Activated CD4-positive, alpha-beta T cell treated with anti-CD3 and anti-CD28 coated beads for 36 hours (primary cell): ENCODE data around the gene PHACTR1. TPM values are rescaled to one million over a fixed set of nuclear protein-coding genes. Genes with fewer than 3 reads are reported as not detected.
A peak's percentile ranks its signal among the peaks of the same experiment; 100 is the strongest.
"Not testable (repeated sequence)": the region's sequence is repeated elsewhere in the genome, so short reads cannot be mapped to it uniquely, and the experiment has no call there.

Experiments used
- ATAC-seq: fragments of 200-7000 bp; cut with Tn5 transposase; one replicate; pipeline ENCODE4 v1.10.0; 2021; ENCODE audit warnings: mild to moderate bottlenecking, moderate library complexity
- CTCF ChIA-PET: fragments of 350-600 bp; sonication (Branson Sonifier 250); formaldehyde crosslinking; loops from one replicate; lab custom pipeline; 2021; ENCODE audit warnings: antibody characterized with exemption; lab: Charles Lee
- POLR2A ChIA-PET: fragments of 350-600 bp; sonication (Branson Sonifier 250); formaldehyde crosslinking; loops from one replicate; lab custom pipeline; 2021; ENCODE audit warnings: antibody characterized with exemption, inconsistent platforms; lab: Charles Lee
- DNase-seq: peaks from one replicate; pipeline ENCODE4 v3.0.0-alpha.2; 2020
- H3K27ac Mint-ChIP-seq: one replicate; pipeline ENCODE4 v1.8.0; 2021; ENCODE audit warnings: mixed read lengths
- H3K27me3 Mint-ChIP-seq: one replicate; pipeline ENCODE4 v1.8.0; 2021; ENCODE audit warnings: mixed read lengths
- H3K36me3 Mint-ChIP-seq: one replicate; pipeline ENCODE4 v1.8.0; 2021; ENCODE audit warnings: low read depth, mixed read lengths
- H3K4me1 Mint-ChIP-seq: one replicate; pipeline ENCODE4 v1.8.0; 2021; ENCODE audit warnings: mixed read lengths
- H3K4me3 Mint-ChIP-seq: one replicate; pipeline ENCODE4 v1.8.0; 2021; ENCODE audit warnings: mild to moderate bottlenecking, moderate library complexity, mixed read lengths
- H3K9me3 Mint-ChIP-seq: one replicate; pipeline ENCODE4 v1.8.0; 2021; ENCODE audit warnings: low read depth, mixed read lengths
- intact Hi-C, 2 experiments: fragments of 100-400 bp; cut with DNase I in 1 of 2; cut with micrococcal nuclease in 1 of 2; formaldehyde crosslinking; loops; one replicate each; pipeline versions ENCODE4 v1.14.2 to v1.15.1; 2022 to 2024; cut with DNase I, micrococcal nuclease
- total RNA-seq, 2 experiments: library from RNA; stranded (reverse); gene quantifications; one replicate each; pipeline ENCODE4 v1.2.3, GENCODE V29; 2021

The PHACTR1 gene
- total RNA-seq, 2 experiments from 2014 or later, result 0.07 TPM; not detected in 1

DNA sequence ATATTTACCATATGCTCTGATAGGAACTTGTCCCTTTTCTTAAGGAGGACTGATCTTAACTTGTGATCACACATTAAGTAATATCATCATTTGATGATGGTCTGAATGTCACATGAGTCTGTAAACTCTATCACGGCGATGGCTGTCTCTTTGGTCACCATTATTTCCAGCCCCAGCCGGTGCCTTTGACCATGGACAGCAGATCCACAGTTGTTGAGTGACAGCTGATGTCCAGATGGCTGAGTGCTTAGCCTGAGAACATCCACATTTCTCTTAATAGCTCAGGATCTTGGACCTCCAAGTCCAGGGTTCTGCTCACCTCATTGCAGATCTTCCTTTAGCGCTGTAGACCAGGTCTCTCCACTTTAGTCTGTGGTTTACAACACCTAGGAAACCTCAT, 440.7 kb downstream of the PHACTR1 start:
- H3K27me3 Mint-ChIP-seq, result peaks cover 2% of the 10 kb centered on the region
- intact Hi-C loops, result no loop called here
- no peak overlapping the region for H3K27ac Mint-ChIP-seq
- ChIA-PET CTCF (no interaction called here), POLR2A (no interaction called here)
- H3K9me3 Mint-ChIP-seq, result no peaks in the 10 kb centered on the region
- H3K4me3 Mint-ChIP-seq, result no peak overlapping the region
- no peaks in the 10 kb centered on the region for H3K4me1 Mint-ChIP-seq
- no peaks in the 10 kb centered on the region for H3K36me3 Mint-ChIP-seq
- DNase-seq (no peak), ATAC-seq (no peak)

DNA sequence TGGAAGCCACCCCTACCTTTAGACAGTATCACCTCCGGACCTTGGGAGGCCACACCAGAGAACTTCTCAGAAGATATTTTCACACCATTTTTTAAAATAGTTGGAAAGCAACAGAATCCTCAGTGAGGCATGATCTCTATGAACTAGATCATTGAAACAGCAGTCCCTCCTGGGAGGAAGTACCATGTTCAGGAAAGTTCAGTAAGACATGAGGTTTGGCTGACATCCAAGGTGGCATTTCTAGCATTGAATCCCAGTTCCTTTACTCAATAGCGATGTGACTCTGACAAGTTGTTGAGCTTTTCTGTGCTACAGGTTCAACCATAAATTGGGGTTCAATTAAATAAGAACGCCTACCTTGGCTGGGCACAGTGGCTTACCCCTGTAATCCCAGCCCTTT, 442.7 kb downstream of the PHACTR1 start:
- no peaks in the 10 kb centered on the region for H3K36me3 Mint-ChIP-seq
- H3K4me3 Mint-ChIP-seq, result no peak overlapping the region
- ChIA-PET CTCF (no interaction called here), POLR2A (no interaction called here)
- ATAC-seq (no peak), DNase-seq (no peak)
- H3K27ac Mint-ChIP-seq, result no peak overlapping the region
- peaks cover 2% of the 10 kb centered on the region for H3K27me3 Mint-ChIP-seq
- intact Hi-C loops, result no loop called here
- H3K4me1 Mint-ChIP-seq, result no peaks in the 10 kb centered on the region
- no peaks in the 10 kb centered on the region for H3K9me3 Mint-ChIP-seq

DNA sequence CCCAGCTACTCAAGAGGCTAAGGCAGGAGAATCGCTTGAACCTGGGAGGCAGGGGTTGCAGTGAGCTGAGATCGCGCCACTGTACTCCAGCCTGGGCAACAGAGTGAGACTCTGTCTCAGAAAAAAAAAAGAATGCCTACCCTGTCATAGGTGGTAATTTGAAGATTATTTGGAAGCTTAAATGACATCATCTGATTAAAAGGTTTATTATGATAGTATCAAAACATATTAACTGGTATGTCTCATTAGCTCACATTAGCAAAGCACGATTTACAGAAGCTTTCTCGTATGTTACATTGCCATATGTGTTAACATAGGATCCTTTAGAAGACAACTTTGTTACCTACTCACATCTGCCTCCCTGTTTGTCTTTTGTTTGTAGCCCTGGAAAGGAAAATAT, 443.3 kb downstream of the PHACTR1 start:
- ATAC-seq, H3K36me3 Mint-ChIP-seq, CTCF ChIA-PET, intact Hi-C loops, POLR2A ChIA-PET, DNase-seq, H3K27ac Mint-ChIP-seq, H3K4me1 Mint-ChIP-seq, H3K4me3 Mint-ChIP-seq, H3K9me3 Mint-ChIP-seq, H3K27me3 Mint-ChIP-seq: not testable (repeated sequence)

DNA sequence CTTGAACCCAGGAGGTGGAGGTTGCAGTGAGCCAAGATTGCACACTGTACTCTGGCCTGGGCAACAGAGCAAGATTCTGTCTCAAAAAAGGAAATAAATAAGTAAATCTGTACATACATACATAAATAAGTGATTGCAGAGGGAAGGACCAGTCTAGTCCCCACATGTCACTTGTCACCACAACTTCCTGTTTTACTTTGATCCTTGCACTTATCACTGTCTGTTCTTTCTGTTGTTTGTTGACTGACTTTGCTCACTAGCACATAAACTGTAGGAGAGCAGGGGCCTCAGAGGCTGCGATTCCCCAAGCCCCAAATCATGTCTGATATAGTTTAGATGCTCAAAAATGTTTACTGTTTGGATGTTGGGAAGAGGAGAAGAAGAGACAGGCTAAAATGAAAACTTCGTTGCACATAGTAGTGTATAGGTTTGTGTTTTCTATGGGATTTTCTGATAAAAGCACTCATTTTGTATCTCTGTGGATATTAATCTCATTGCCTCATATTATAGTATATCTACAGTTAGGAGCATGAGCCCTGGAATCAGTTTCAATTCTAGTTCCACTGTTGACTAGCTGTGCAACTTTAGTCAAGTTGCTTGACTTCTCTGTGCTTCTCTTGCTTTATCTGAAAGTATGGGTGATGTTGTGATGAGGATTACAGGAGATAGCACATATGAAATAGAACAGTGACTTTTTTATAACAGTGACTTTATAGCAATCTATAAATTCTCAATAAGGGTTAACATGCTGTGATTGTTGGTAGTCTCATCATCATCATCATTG, 446.8 kb downstream of the PHACTR1 start:
- no peaks in the 10 kb centered on the region for H3K9me3 Mint-ChIP-seq
- H3K36me3 Mint-ChIP-seq, result no peaks in the 10 kb centered on the region
- DNase-seq (no peak), ATAC-seq (no peak)
- H3K27me3 Mint-ChIP-seq, result peaks cover 4% of the 10 kb centered on the region
- no peaks in the 10 kb centered on the region for H3K4me1 Mint-ChIP-seq
- no peak overlapping the region for H3K4me3 Mint-ChIP-seq
- H3K27ac Mint-ChIP-seq, result no peak overlapping the region
- intact Hi-C loops, result no loop called here
- CTCF ChIA-PET, result no interaction called here
- POLR2A ChIA-PET, result no interaction called here

DNA sequence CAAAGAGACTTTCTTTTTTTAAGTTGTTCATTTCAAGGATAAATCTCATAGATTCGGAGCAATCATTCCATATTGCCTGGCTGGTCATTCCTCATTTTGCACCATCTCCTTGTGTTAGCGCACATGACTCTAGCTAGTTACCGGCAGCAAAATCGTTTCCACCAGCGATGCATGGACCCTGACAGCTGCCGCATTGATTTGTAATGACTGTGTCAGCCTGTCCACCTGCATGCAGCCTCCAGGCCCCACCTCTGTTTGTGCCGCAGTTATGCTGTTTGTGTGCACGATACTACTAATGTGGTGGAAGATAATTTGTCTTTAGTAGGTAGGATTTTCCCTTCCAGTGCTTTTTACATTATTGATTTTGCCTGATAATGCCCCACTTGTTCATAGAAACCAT, 447.7 kb downstream of the PHACTR1 start:
- intact Hi-C loops, result no loop called here
- Mint-ChIP-seq H3K9me3 (no peaks in the 10 kb centered on the region), H3K27me3 (peaks cover 10% of the 10 kb centered on the region), H3K27ac (no peak overlapping the region), H3K4me1 (no peaks in the 10 kb centered on the region), H3K4me3 (no peak overlapping the region), H3K36me3 (no peaks in the 10 kb centered on the region)
- DNase-seq (no peak), ATAC-seq (no peak)
- CTCF ChIA-PET, result interaction anchor here (0.7 kb wide), 1 partner anchor 70 kb away, joined by 3 read pairs; no protein-coding TSS in a partner anchor
- POLR2A ChIA-PET, result no interaction called here

DNA sequence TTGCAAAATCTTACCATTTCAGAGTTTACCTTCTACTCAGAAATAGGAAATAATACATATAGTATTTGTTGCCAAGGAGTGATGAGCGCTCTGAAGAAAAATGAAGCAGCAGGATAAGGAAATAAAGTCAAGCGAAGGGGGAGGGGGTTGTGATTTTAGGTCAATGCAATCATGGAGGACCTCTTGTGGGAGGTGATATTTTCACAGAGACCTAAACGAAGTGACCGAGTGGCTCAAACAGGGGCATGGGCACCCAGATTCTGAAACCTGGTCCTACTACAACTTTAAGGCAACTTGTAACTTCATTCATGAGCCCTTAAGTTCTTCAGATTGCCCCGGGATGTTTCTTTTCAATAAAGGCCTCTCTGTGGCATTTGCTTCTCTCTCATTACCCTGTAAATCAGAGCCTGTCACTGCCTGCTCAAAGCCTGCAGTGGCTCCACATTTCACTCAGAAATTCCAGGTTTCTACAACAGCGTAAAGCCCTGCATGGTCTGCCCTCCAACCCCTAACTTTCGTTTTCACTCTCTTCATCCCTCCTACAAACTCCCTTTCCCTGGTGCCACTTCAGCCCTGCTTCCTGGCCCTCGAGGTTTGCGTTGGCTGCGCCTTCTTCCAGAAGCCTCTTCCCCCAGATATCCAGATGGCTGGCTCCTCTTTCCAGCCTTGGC, 449.1 kb downstream of the PHACTR1 start:
- Mint-ChIP-seq H3K4me3 (no peak overlapping the region), H3K36me3 (no peaks in the 10 kb centered on the region), H3K27me3 (peaks cover 10% of the 10 kb centered on the region), H3K9me3 (no peaks in the 10 kb centered on the region), H3K27ac (no peak overlapping the region), H3K4me1 (no peaks in the 10 kb centered on the region)
- intact Hi-C loops, result no loop called here
- ChIA-PET POLR2A (no interaction called here), CTCF (no interaction called here)
- no peak for ATAC-seq
- DNase-seq, result no peak

DNA sequence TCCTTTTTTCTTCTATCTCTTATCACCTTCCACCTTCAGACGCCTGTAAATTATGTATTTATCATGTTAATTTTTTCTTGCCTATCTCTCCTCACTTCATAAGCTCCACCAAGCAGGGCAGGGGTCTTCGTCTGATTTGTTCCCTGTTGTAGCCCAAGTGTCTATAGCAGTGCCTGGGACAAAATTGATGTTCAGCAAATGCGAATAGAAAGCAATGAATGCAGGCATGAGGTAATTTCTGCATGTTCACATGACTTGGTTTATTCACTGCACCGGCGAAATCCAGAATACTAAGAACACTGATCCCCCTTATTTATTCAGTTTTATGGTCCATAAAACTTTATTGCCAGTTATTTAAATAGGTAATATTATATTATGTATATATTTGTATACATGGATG, 449.7 kb downstream of the PHACTR1 start:
- H3K36me3 Mint-ChIP-seq, result no peaks in the 10 kb centered on the region
- DNase-seq, result no peak
- intact Hi-C loops, result no loop called here
- no peak overlapping the region for H3K27ac Mint-ChIP-seq
- ATAC-seq, result no peak
- H3K9me3 Mint-ChIP-seq, result no peaks in the 10 kb centered on the region
- H3K27me3 Mint-ChIP-seq, result peaks cover 8% of the 10 kb centered on the region
- no peaks in the 10 kb centered on the region for H3K4me1 Mint-ChIP-seq
- CTCF ChIA-PET, result no interaction called here
- POLR2A ChIA-PET, result no interaction called here
- no peak overlapping the region for H3K4me3 Mint-ChIP-seq

DNA sequence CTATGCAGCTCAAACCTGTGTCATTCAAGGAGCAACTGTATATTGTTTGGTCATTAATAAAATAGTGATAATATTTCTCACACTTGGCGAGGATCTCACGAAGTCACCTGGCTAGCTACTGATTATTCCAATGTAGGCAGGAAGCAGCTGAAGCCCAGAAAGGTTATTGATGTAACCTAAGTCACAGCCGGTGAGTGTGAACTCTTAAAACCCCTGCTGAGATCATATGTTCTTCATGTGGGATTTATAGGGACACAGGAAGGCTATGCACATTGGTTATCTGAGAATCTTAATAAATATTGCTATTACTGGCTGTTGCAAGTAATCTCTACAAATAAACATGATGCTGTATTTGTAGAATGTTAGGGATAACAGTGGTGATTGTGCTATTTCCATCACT, 450.3 kb downstream of the PHACTR1 start:
- intact Hi-C loops, result no loop called here
- Mint-ChIP-seq H3K36me3 (no peaks in the 10 kb centered on the region), H3K4me3 (no peak overlapping the region), H3K4me1 (no peaks in the 10 kb centered on the region), H3K27ac (no peak overlapping the region), H3K27me3 (peaks cover 8% of the 10 kb centered on the region), H3K9me3 (no peaks in the 10 kb centered on the region)
- POLR2A ChIA-PET, result no interaction called here
- DNase-seq (no peak), ATAC-seq (no peak)
- CTCF ChIA-PET, result no interaction called here

DNA sequence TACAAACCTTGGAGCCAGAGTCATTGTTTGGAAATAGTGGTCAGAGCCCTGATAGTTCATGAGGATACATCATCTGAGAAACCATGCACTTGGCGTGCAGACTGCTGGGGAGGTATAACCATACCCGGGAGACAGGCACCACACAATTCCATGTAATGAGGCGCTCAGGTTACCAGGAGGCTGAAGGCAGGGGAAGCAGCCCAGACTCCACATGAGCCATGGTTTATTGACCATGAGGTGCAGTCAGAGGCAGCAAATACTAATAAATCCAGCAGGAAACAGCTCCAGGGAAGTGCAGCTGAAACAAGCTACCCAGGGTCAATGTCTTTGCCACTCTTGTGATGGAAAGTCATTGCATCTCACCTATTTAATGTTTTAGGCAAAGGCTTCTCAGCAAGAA, 455.7 kb downstream of the PHACTR1 start:
- Mint-ChIP-seq H3K4me3 (no peak overlapping the region), H3K27ac (no peak overlapping the region), H3K9me3 (no peaks in the 10 kb centered on the region), H3K27me3 (peaks cover 9% of the 10 kb centered on the region), H3K36me3 (no peaks in the 10 kb centered on the region), H3K4me1 (no peaks in the 10 kb centered on the region)
- intact Hi-C loops, result no loop called here
- ChIA-PET POLR2A (no interaction called here), CTCF (no interaction called here)
- ATAC-seq (no peak), DNase-seq (no peak)

DNA sequence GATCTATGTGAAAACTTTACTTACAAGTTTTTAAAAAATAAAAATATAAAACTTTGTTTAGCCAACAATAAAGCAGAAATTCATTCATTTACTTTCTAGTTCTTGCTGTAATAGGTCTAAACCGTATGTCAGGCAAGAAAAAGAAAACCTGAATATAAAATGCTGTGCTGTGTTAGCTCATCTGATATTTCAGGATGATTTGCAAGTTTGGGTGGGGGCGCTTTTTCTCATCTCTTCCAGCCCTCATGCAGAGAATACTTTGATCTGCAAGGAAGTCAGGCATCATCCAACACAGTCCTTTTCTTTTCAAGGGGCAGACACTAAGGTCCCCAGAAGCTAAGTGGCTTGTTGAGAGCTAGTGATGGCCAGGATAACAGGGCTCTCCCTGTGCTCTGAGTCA, 458.5 kb downstream of the PHACTR1 start:
- no peak overlapping the region for H3K4me3 Mint-ChIP-seq
- ChIA-PET POLR2A (no interaction called here), CTCF (interaction anchor here (0.9 kb wide), 1 partner anchor 65 kb away, joined by 4 read pairs; no protein-coding TSS in a partner anchor)
- no peak for ATAC-seq
- H3K4me1 Mint-ChIP-seq, result peaks cover 5% of the 10 kb centered on the region
- H3K27me3 Mint-ChIP-seq, result peaks cover 4% of the 10 kb centered on the region
- intact Hi-C loops, result no loop called here
- no peaks in the 10 kb centered on the region for H3K9me3 Mint-ChIP-seq
- H3K36me3 Mint-ChIP-seq, result no peaks in the 10 kb centered on the region
- no peak overlapping the region for H3K27ac Mint-ChIP-seq
- DNase-seq, result no peak

DNA sequence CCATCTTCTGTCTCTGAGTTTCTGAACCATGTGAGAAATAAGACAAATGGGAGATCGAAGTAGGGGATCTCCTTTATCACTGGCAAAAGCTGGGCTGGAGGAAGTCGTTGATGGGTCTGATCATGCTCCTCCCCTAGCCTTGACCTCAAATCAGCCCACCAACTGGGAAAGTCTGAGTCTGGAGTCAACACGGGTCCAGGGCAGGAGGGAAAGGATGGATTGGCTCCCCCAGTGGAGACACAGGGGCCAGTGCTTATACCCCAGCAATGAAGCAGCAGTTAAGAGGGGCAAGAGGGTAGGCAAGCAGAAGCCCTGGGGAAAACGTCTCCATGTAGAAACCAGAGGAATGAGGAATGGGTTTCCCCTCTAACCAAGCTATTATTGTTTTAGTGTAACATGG, 459.2 kb downstream of the PHACTR1 start:
- DNase-seq, result no peak
- Mint-ChIP-seq H3K36me3 (no peaks in the 10 kb centered on the region), H3K27me3 (peaks cover 4% of the 10 kb centered on the region), H3K9me3 (no peaks in the 10 kb centered on the region), H3K27ac (no peak overlapping the region), H3K4me1 (peaks cover 5% of the 10 kb centered on the region), H3K4me3 (no peak overlapping the region)
- CTCF ChIA-PET, result no interaction called here
- POLR2A ChIA-PET, result no interaction called here
- intact Hi-C loops, result no loop called here
- no peak for ATAC-seq

DNA sequence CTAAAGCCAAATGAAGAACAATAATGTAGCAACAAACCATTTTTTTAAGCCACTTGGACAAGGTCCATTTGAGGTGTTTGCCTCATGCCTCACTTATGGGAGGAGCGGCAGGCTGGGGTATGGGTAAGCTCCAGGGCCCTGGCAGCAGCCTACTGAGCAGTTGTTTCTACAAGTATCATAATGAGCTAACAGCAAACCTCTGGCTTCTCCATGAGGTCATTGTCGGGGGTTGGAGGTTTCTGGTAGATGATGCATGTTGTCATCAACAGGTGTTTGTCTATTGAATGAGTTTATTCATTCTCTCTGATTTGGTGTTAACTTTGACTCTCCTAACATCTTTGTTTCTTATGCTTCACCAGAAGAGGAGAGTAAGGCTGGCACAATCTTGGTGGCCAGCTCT, 461.1 kb downstream of the PHACTR1 start:
- intact Hi-C loops, result no loop called here
- H3K4me3 Mint-ChIP-seq, result no peak overlapping the region
- CTCF ChIA-PET, result no interaction called here

More for the DNA sequence above, 461.1 kb downstream of the PHACTR1 start:
- ATAC-seq, result peak; percentile 49
- Mint-ChIP-seq H3K36me3 (no peaks in the 10 kb centered on the region), H3K27me3 (peaks cover 4% of the 10 kb centered on the region), H3K27ac (no peak overlapping the region), H3K9me3 (no peaks in the 10 kb centered on the region), H3K4me1 (peaks cover 5% of the 10 kb centered on the region)
- POLR2A ChIA-PET, result no interaction called here
- DNase-seq, result peak; percentile 48
